B cell (primary cell): ENCODE measurements around the gene C11orf86. TPM values are rescaled to one million over a fixed set of nuclear protein-coding genes. Genes with fewer than 3 reads are reported as not detected.

Experiments used
- ATAC-seq: fragments of 200-7000 bp; cut with Tn5 transposase; one replicate; pipeline ENCODE4 v1.10.0; 2021; ENCODE audit warnings: low read depth, mild to moderate bottlenecking, moderate number of reproducible peaks, moderate library complexity
- CTCF ChIA-PET: fragments of 350-600 bp; sonication (Branson Sonifier 250); formaldehyde crosslinking; loops from one replicate; lab custom pipeline; 2021; ENCODE audit warnings: antibody characterized with exemption, inconsistent platforms; lab: Charles Lee
- POLR2A ChIA-PET: fragments of 350-600 bp; sonication (Branson Sonifier 250); formaldehyde crosslinking; loops from one replicate; lab custom pipeline; 2021; ENCODE audit warnings: antibody characterized with exemption; lab: Charles Lee
- DNase-seq: peaks from one replicate; pipeline ENCODE4 v3.0.0; 2013
- H2AFZ ChIP-seq: 2 replicates; pipeline ENCODE4 v1.6.1; 2012; ENCODE audit warnings: mild to moderate bottlenecking, low read depth, low read length; ENCODE audit not compliant: insufficient read depth, poor library complexity, severe bottlenecking
- H3K27ac ChIP-seq, 2 donors: 1 replicate in 1 of 2; 2 replicates in 1 of 2; pipeline ENCODE4 v1.5.1; 2012 to 2013; ENCODE audit warnings: low read length in 2 of 2, mild to moderate bottlenecking in 2 of 2, moderate library complexity in 1 of 2
- H3K27me3 ChIP-seq, 4 experiments: fragments of 200-600 bp in 1 of 4; sonication (generic) in 1 of 4; replicated peaks in 1 of 4; 1 replicate in 2 of 4; 2 replicates in 2 of 4; pipeline versions ENCODE4 v1.6.1 to v1.7.0; 2013 to 2016; ENCODE audit warnings: low read length in 3 of 4, mild to moderate bottlenecking in 2 of 4, mixed read lengths in 1 of 4, moderate library complexity in 1 of 4; ENCODE audit not compliant: insufficient read depth in 4 of 4, control insufficient read depth in 3 of 4; ENCODE audit errors: control extremely low read depth in 1 of 4
- H3K36me3 ChIP-seq, 2 experiments: replicated peaks in 1 of 2; 1 replicate in 1 of 2; 2 replicates in 1 of 2; pipeline versions ENCODE4 v1.6.1 to v1.7.1; 2013; ENCODE audit warnings: low read length in 1 of 2; ENCODE audit not compliant: insufficient read depth in 2 of 2, control insufficient read depth in 1 of 2; ENCODE audit errors: control extremely low read depth in 1 of 2, extremely low read depth in 1 of 2
- H3K4me1 ChIP-seq, 2 donors: fragments of 200-600 bp in 1 of 2; sonication (generic) in 1 of 2; 1 replicate in 1 of 2; 2 replicates in 1 of 2; pipeline versions ENCODE4 v1.5.1 to v1.6.1; 2013 to 2017; ENCODE audit warnings: low read length in 2 of 2; ENCODE audit not compliant: control insufficient read depth in 2 of 2, insufficient read depth in 2 of 2
- H3K4me2 ChIP-seq: replicated peaks from 2 replicates; pipeline ENCODE3; 2012; ENCODE audit warnings: mild to moderate bottlenecking, low read depth, low read length; ENCODE audit not compliant: poor library complexity, severe bottlenecking
- H3K4me3 ChIP-seq, 5 experiments: fragments of 200-600 bp in 1 of 5; sonication (generic) in 1 of 5; 1 replicate in 3 of 5; 2 replicates in 2 of 5; pipeline versions ENCODE4 v1.5.1 to v1.7.0; 2011 to 2016; ENCODE audit warnings: low read length in 4 of 5, mild to moderate bottlenecking in 4 of 5, low read depth in 2 of 5, control low read depth in 1 of 5, moderate library complexity in 1 of 5; ENCODE audit not compliant: insufficient read depth in 1 of 5; ENCODE audit errors: control extremely low read depth in 1 of 5, extremely low read depth in 1 of 5
- H3K79me2 ChIP-seq: fragments of 200-600 bp; sonication (generic); one replicate; pipeline ENCODE4 v1.6.0; 2016; ENCODE audit warnings: low read length; ENCODE audit not compliant: control insufficient read depth, insufficient read depth
- H3K9ac ChIP-seq: fragments of 200-600 bp; sonication (generic); 2 replicates; pipeline ENCODE4 v1.6.1; 2017; ENCODE audit warnings: mild to moderate bottlenecking, low read length, moderate library complexity
- H3K9me3 ChIP-seq, 3 donors: one replicate each; pipeline versions ENCODE4 v1.6.1 to v1.7.1; 2013; ENCODE audit warnings: low read length in 2 of 3; ENCODE audit not compliant: control insufficient read depth in 2 of 3, insufficient read depth in 1 of 3; ENCODE audit errors: control extremely low read depth in 1 of 3
- H4K20me1 ChIP-seq: 2 replicates; pipeline ENCODE4 v1.6.0; 2012; ENCODE audit warnings: mild to moderate bottlenecking, low read length; ENCODE audit not compliant: insufficient read depth, control insufficient read depth, poor library complexity, severe bottlenecking
- H3K27ac Mint-ChIP-seq: one replicate; pipeline ENCODE4 v1.8.0; 2021; ENCODE audit warnings: mixed read lengths
- H3K27me3 Mint-ChIP-seq: one replicate; pipeline ENCODE4 v1.8.0; 2021; ENCODE audit warnings: mixed read lengths
- H3K4me1 Mint-ChIP-seq: one replicate; pipeline ENCODE4 v1.8.0; 2021; ENCODE audit warnings: mixed read lengths
- H3K4me3 Mint-ChIP-seq: one replicate; pipeline ENCODE4 v1.8.0; 2021; ENCODE audit warnings: mixed read lengths
- H3K9me3 Mint-ChIP-seq: one replicate; pipeline ENCODE4 v1.8.0; 2022; ENCODE audit warnings: mixed read lengths; ENCODE audit not compliant: insufficient read depth
- EZH2 ChIP-seq: IDR thresholded peaks from 2 replicates; pipeline ENCODE4 v1.6.1; 2012; ENCODE audit warnings: borderline replicate concordance, low read depth, mild to moderate bottlenecking, moderate library complexity, low read length; ENCODE audit not compliant: insufficient read depth, poor library complexity, severe bottlenecking
- WGBS: methylation state at CpG from one replicate; pipeline ENCODE4 v1.1.5; 2013; ENCODE audit warnings: missing lambda C conversion rate; ENCODE audit not compliant: insufficient coverage; 5-methylcytosine and 5-hydroxymethylcytosine counted together
- intact Hi-C: fragments of 100-400 bp; cut with micrococcal nuclease; formaldehyde crosslinking; loops from one replicate; pipeline ENCODE4 v1.10.0; 2022
- polyA plus RNA-seq: library from polyadenylated mRNA; depleted of rRNA; stranded (reverse); fragments of >200 nt; gene quantifications from 2 replicates; pipeline ENCODE4 v1.2.3, GENCODE V29; 2012
- total RNA-seq, 2 donors: library from RNA; stranded (reverse); fragments of 120-200 nt in 1 of 2; gene quantifications; 1 replicate in 1 of 2; 2 replicates in 1 of 2; pipeline versions ENCODE4 v1.2.3 to v1.2.4, GENCODE V29; 2013 to 2022
- TF ChIP-seq, protein P1 (sequence below): fragments of 200-600 bp; IDR thresholded peaks from one replicate; pipeline ENCODE4 v1.8.0; 2022; ENCODE audit warnings: antibody characterized with exemption, mild to moderate bottlenecking

The C11orf86 gene
- total and polyA plus RNA-seq, 2 donors (not counting 1 experiment from before 2014, with no cell fraction given): not detected

DNA sequence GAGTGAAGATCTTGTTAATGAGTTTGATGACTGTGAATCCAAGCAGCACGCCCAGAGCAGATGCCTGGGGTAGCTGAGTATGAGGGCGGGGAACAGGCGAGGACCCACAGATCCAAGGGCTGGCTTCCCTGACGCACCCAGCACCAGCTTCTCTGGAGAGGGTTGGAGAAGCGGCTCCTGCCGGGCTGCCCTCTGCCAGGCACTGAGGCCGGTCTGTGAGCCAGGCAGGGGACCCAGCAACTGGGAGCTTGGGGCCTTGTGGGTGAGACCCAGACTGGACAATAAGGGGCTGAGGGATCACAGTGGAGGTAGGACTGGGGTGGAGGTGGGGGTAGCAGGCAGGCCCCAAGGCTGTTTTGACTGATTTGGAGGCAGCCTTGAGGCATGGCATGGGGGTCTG is 39.2 kb downstream of the C11orf86 start:
- intact Hi-C loops: no loop called here
- ChIA-PET POLR2A (no interaction called here), CTCF (no interaction called here)
- no peak overlapping the region for H3K9ac ChIP-seq
- H3K79me2 ChIP-seq: no peaks in the 10 kb centered on the region
- Mint-ChIP-seq H3K4me1 (no peaks in the 10 kb centered on the region), H3K9me3 (no peaks in the 10 kb centered on the region), H3K27me3 (peaks cover 57% of the 10 kb centered on the region), H3K4me3 (no peak overlapping the region), H3K27ac (no peak overlapping the region)
- H3K4me3 ChIP-seq: no peak overlapping the region
- ATAC-seq: no peak
- H4K20me1 ChIP-seq: no peaks in the 10 kb centered on the region
- H3K27ac ChIP-seq: no peak overlapping the region
- peaks cover 0 to 16% (median 6%) of the 10 kb centered on the region in 4 experiments for H3K27me3 ChIP-seq
- H3K4me2 ChIP-seq: no peak overlapping the region
- no peak for TF ChIP-seq EZH2
- TF ChIP-seq, protein P1, sequence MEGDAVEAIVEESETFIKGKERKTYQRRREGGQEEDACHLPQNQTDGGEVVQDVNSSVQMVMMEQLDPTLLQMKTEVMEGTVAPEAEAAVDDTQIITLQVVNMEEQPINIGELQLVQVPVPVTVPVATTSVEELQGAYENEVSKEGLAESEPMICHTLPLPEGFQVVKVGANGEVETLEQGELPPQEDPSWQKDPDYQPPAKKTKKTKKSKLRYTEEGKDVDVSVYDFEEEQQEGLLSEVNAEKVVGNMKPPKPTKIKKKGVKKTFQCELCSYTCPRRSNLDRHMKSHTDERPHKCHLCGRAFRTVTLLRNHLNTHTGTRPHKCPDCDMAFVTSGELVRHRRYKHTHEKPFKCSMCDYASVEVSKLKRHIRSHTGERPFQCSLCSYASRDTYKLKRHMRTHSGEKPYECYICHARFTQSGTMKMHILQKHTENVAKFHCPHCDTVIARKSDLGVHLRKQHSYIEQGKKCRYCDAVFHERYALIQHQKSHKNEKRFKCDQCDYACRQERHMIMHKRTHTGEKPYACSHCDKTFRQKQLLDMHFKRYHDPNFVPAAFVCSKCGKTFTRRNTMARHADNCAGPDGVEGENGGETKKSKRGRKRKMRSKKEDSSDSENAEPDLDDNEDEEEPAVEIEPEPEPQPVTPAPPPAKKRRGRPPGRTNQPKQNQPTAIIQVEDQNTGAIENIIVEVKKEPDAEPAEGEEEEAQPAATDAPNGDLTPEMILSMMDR: no peak
- DNase-seq: no peak
- H3K4me1 ChIP-seq: no peaks in the 10 kb centered on the region
- H3K9me3 ChIP-seq: peaks cover 0 to 11% (median 0%) of the 10 kb centered on the region in 3 donors
- 97% methylated on average over 7 of the region's 7 CpGs for WGBS
- H3K36me3 ChIP-seq: no peaks in the 10 kb centered on the region
- no peak overlapping the region for H2AFZ ChIP-seq

DNA sequence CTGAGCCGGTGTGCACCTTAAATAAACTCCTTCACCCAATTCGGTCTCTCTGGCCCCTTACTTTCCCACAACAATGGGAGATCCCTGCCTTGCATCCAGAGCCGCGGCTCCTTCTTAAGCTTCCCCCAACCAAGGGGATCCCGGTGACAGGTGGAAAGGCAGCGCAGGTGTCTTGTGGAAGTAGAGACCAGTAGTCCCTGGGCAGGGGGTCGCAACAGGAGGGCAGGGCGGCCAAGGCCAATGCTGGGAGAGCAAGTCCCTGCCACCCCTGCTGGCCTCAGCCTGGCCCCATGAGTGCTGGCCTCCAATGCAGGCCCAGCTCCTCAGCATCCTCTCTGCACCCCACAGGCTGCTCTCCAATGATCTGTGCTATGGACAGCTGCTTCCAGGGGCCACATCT is 39.9 kb downstream of the C11orf86 start:
- H3K9me3 Mint-ChIP-seq: no peaks in the 10 kb centered on the region
- H3K27me3 Mint-ChIP-seq: peaks cover 52% of the 10 kb centered on the region
- intact Hi-C loops: no loop called here
- no peak overlapping the region for H3K4me3 ChIP-seq
- H3K27me3 ChIP-seq: peaks cover 0 to 16% (median 6%) of the 10 kb centered on the region in 4 experiments
- H3K4me3 Mint-ChIP-seq: no peak overlapping the region
- ATAC-seq (no peak), DNase-seq (no peak)
- H3K27ac Mint-ChIP-seq: no peak overlapping the region
- H3K4me1 ChIP-seq: no peaks in the 10 kb centered on the region
- no peaks in the 10 kb centered on the region for H3K4me1 Mint-ChIP-seq
- no peaks in the 10 kb centered on the region for H3K79me2 ChIP-seq
- no peak overlapping the region for H3K4me2 ChIP-seq
- POLR2A ChIA-PET: no interaction called here
- no peak overlapping the region for H2AFZ ChIP-seq
- no peak overlapping the region for H3K9ac ChIP-seq
- CTCF ChIA-PET: interaction anchor here (0.6 kb wide), 1 partner anchor 36 kb away, joined by 6 read pairs; no protein-coding TSS in a partner anchor
- peaks cover 0 to 18% (median 0%) of the 10 kb centered on the region in 3 donors for H3K9me3 ChIP-seq
- H4K20me1 ChIP-seq: no peaks in the 10 kb centered on the region
- TF ChIP-seq, protein P1: no peak
- no peak for TF ChIP-seq EZH2
- H3K36me3 ChIP-seq: no peaks in the 10 kb centered on the region
- WGBS: 85% methylated on average over 6 of the region's 8 CpGs
- no peak overlapping the region for H3K27ac ChIP-seq
